A549 (cell line): ENCODE measurements around the gene B3GNT3. TPM values are rescaled to one million over a fixed set of nuclear protein-coding genes. Genes with fewer than 3 reads are reported as not detected.

Source experiments
- ATAC-seq, 2 experiments: fragments of 200-7000 bp in 1 of 2; fragments of >200 bp in 1 of 2; cut with Nextera tagmentation in 1 of 2; cut with Tn5 transposase in 1 of 2; 3 replicates each; pipeline versions ENCODE4 v1.8.0 to v1.9.1; 2018 to 2020; ENCODE audit warnings: mild to moderate bottlenecking in 1 of 2, moderate library complexity in 1 of 2
- CTCF ChIA-PET: fragments of 300-600 bp; sonication (Branson Sonifier 250); formaldehyde crosslinking; extraction: SDS; loops from one replicate; lab custom pipeline; 2021; ENCODE audit warnings: antibody characterized with exemption, inconsistent platforms; lab: Yijun Ruan, JAX
- POLR2A ChIA-PET: fragments of 350-600 bp; formaldehyde crosslinking; extraction: SDS; loops from one replicate; lab custom pipeline; 2021; ENCODE audit warnings: antibody characterized with exemption, inconsistent platforms; lab: Yijun Ruan, JAX
- DNase-seq, 2 experiments: peaks; one replicate each; pipeline versions ENCODE4 v3.0.0 to v3.0.0-alpha.2; 2011 to 2016; ENCODE audit warnings: low read depth in 1 of 2, low spot score in 1 of 2
- FAIRE-seq: peaks from 2 replicates; lab custom pipeline; 2011; peaks lifted over from hg19 to GRCh38; lab: Jason Lieb, UNC
- H3K27ac ChIP-seq, 2 experiments: fragments of >200 bp; sonication (Bioruptor Twin); formaldehyde crosslinking; 3 replicates each; pipeline ENCODE4 v1.5.1; 2016 to 2017
- H3K4me1 ChIP-seq: fragments of >200 bp; sonication (Bioruptor Twin); formaldehyde crosslinking; 3 replicates; pipeline ENCODE4 v1.6.1; 2016
- H3K4me2 ChIP-seq: fragments of >200 bp; sonication (Bioruptor Twin); formaldehyde crosslinking; 3 replicates; pipeline ENCODE4 v1.6.1; 2016
- H3K4me3 ChIP-seq: fragments of >200 bp; sonication (Bioruptor Twin); formaldehyde crosslinking; 3 replicates; pipeline ENCODE4 v1.5.1; 2016
- H3K9me3 ChIP-seq: fragments of >200 bp; sonication (Bioruptor Twin); formaldehyde crosslinking; 3 replicates; pipeline ENCODE4 v1.6.1; 2016
- CBX8 ChIP-seq: fragments of 200-600 bp; sonication (generic); IDR thresholded peaks from 2 replicates; pipeline ENCODE4 v1.6.1; 2016
- E2F6 ChIP-seq: IDR thresholded peaks from 2 replicates; pipeline ENCODE4 v1.6.1; 2012; ENCODE audit warnings: low read depth, borderline replicate concordance
- ELK1 ChIP-seq: fragments of 150-350 bp; IDR thresholded peaks from 2 replicates; pipeline ENCODE4 v1.6.1; 2014; ENCODE audit warnings: low read depth, mild to moderate bottlenecking, low read length
- FOXS1 ChIP-seq: fragments of 250-450 bp; sonication (Bioruptor Pico); IDR thresholded peaks from 2 replicates; pipeline ENCODE4 v1.5.0; 2020; ENCODE audit warnings: mild to moderate bottlenecking, moderate library complexity
- HEYL ChIP-seq: fragments of 250-450 bp; sonication (Bioruptor Pico); IDR thresholded peaks from 2 replicates; pipeline ENCODE4 v1.8.0; 2021; ENCODE audit warnings: mild to moderate bottlenecking, moderate library complexity
- HOXB5 ChIP-seq: fragments of 250-450 bp; sonication (Bioruptor Pico); IDR thresholded peaks from 2 replicates; pipeline ENCODE4 v1.5.0; 2020; ENCODE audit warnings: mild to moderate bottlenecking, moderate library complexity
- JUN ChIP-seq, 2 experiments: fragments of >200 bp; sonication (Bioruptor Twin); formaldehyde crosslinking; IDR thresholded peaks; 2 replicates in 1 of 2; 3 replicates in 1 of 2; pipeline ENCODE4 v1.6.1; 2016 to 2017
- KDM1A ChIP-seq: fragments of 200-600 bp; sonication (generic); IDR thresholded peaks from 2 replicates; pipeline ENCODE4 v1.6.1; 2016; ENCODE audit warnings: low read depth, mild to moderate bottlenecking
- MAFK ChIP-seq: fragments of 450-650 bp; IDR thresholded peaks from 2 replicates; pipeline ENCODE4 v1.6.1; 2014; ENCODE audit not compliant: partially characterized antibody
- MAX ChIP-seq: IDR thresholded peaks from 2 replicates; pipeline ENCODE4 v1.6.1; 2012
- MAZ ChIP-seq: fragments of 150-350 bp; IDR thresholded peaks from 2 replicates; pipeline ENCODE4 v1.6.1; 2014; ENCODE audit warnings: antibody characterized with exemption, low read depth, low read length, borderline replicate concordance
- NFE2L2 ChIP-seq: fragments of 150-350 bp; conservative IDR thresholded peaks from 2 replicates; pipeline ENCODE4 v1.6.1; 2014; ENCODE audit warnings: low read length
- NR3C1 ChIP-seq: fragments of >200 bp; sonication (Bioruptor Twin); formaldehyde crosslinking; IDR thresholded peaks from 3 replicates; pipeline ENCODE4 v1.6.1; 2017
- POLR2A ChIP-seq: IDR thresholded peaks from 2 replicates; pipeline ENCODE4 v1.6.1; 2012; ENCODE audit warnings: mild to moderate bottlenecking, low read length
- RAD21 ChIP-seq, 2 experiments: fragments of >200 bp in 1 of 2; sonication (Bioruptor Twin) in 1 of 2; formaldehyde crosslinking in 1 of 2; IDR thresholded peaks in 1 of 2; conservative IDR thresholded peaks in 1 of 2; 2 replicates in 1 of 2; 3 replicates in 1 of 2; pipeline ENCODE4 v1.6.1; 2012 to 2018; ENCODE audit warnings: inconsistent platforms in 1 of 2
- RARB ChIP-seq: fragments of 250-450 bp; sonication (Bioruptor Pico); IDR thresholded peaks from 2 replicates; pipeline ENCODE4 v1.8.0; 2021; ENCODE audit warnings: mild to moderate bottlenecking, moderate library complexity
- RFX5 ChIP-seq: fragments of 450-650 bp; IDR thresholded peaks from 2 replicates; pipeline ENCODE4 v1.7.1; 2014; ENCODE audit warnings: antibody characterized with exemption, mild to moderate bottlenecking, moderate library complexity
- RNF2 ChIP-seq: fragments of 200-600 bp; sonication (generic); IDR thresholded peaks from 2 replicates; pipeline ENCODE4 v1.6.1; 2016; ENCODE audit warnings: low read depth, mild to moderate bottlenecking, antibody characterized with exemption, moderate library complexity, borderline replicate concordance
- TFCP2L1 ChIP-seq: fragments of 250-450 bp; sonication (Bioruptor Pico); IDR thresholded peaks from 2 replicates; pipeline ENCODE4 v1.5.0; 2021; ENCODE audit warnings: mild to moderate bottlenecking
- ZC3H11A ChIP-seq: fragments of 450-650 bp; IDR thresholded peaks from 2 replicates; pipeline ENCODE4 v1.6.1; 2014; ENCODE audit warnings: antibody characterized with exemption, mild to moderate bottlenecking
- ZNF302 ChIP-seq: fragments of 250-450 bp; sonication (Bioruptor Pico); IDR thresholded peaks from 2 replicates; pipeline ENCODE4 v1.9.0; 2021; ENCODE audit warnings: inconsistent platforms, mild to moderate bottlenecking, moderate library complexity
- ZSCAN20 ChIP-seq: fragments of 250-450 bp; sonication (Bioruptor Pico); IDR thresholded peaks from 2 replicates; pipeline ENCODE4 v1.8.0; 2022; ENCODE audit warnings: mild to moderate bottlenecking, moderate library complexity
- WGBS: methylation state at CpG from one replicate; pipeline ENCODE4 v1.1.6; 2017; ENCODE audit errors: missing lambda C conversion rate; 5-methylcytosine and 5-hydroxymethylcytosine counted together
- polyA plus RNA-seq, 4 experiments: library from polyadenylated mRNA; depleted of rRNA in 3 of 4; stranded (reverse); fragments of >200 nt; fragmentation: RNase III in 1 of 4; extraction: RNeasy Plus Mini Kit Qiagen cat#74134 plus additional on column Dnase treatment in 1 of 4; gene quantifications; 2 replicates in 3 of 4; 3 replicates in 1 of 4; pipeline ENCODE4 v1.2.3, GENCODE V29; 2011 to 2017
- TF ChIP-seq, protein P1 (sequence below): fragments of 250-450 bp; sonication (Bioruptor Pico); IDR thresholded peaks from 2 replicates; pipeline ENCODE4 v1.5.0; 2021; ENCODE audit warnings: mild to moderate bottlenecking, moderate library complexity, borderline replicate concordance
- TF ChIP-seq, protein P2 (sequence below): fragments of 450-650 bp; IDR thresholded peaks from 2 replicates; pipeline ENCODE4 v1.6.1; 2014; ENCODE audit warnings: antibody characterized with exemption
- TF ChIP-seq, protein P3 (sequence below): IDR thresholded peaks from 2 replicates; pipeline ENCODE4 v1.6.1; 2012

Gene B3GNT3
- polyA plus RNA-seq, 2 of the 4 experiments (the other 2 are of a cell fraction) = 2.4 to 2.7 TPM

- POLR2A ChIA-PET = no interaction called here
- TF ChIP-seq ZSCAN20 (CRISPR knock-in tag) (no peak), JUN (IDR thresholded peaks at IDR 0.05) (no peak), E2F6 (no peak), MAFK (no peak), RNF2 (no peak), MAX (no peak), RFX5 (peak; percentile 30; the same call in 1 of the 2 replicates), TFCP2L1 (CRISPR knock-in tag) (no peak), KDM1A (0 out of 2 replicates have a peak, but pooled peaks have one; percentile 23), CBX8 (no peak)
- TF ChIP-seq, protein P1, sequence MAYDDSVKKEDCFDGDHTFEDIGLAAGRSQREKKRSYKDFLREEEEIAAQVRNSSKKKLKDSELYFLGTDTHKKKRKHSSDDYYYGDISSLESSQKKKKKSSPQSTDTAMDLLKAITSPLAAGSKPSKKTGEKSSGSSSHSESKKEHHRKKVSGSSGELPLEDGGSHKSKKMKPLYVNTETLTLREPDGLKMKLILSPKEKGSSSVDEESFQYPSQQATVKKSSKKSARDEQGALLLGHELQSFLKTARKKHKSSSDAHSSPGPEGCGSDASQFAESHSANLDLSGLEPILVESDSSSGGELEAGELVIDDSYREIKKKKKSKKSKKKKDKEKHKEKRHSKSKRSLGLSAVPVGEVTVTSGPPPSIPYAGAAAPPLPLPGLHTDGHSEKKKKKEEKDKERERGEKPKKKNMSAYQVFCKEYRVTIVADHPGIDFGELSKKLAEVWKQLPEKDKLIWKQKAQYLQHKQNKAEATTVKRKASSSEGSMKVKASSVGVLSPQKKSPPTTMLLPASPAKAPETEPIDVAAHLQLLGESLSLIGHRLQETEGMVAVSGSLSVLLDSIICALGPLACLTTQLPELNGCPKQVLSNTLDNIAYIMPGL (CRISPR knock-in tag) = no peak
- TF ChIP-seq, protein P2, sequence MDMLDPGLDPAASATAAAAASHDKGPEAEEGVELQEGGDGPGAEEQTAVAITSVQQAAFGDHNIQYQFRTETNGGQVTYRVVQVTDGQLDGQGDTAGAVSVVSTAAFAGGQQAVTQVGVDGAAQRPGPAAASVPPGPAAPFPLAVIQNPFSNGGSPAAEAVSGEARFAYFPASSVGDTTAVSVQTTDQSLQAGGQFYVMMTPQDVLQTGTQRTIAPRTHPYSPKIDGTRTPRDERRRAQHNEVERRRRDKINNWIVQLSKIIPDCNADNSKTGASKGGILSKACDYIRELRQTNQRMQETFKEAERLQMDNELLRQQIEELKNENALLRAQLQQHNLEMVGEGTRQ = no peak
- TF ChIP-seq, all 56 proteins: peak for 2
- FAIRE-seq (no peak), DNase-seq (peak; percentile 38 to 86), ATAC-seq (peak; percentile 52 to 68; a peak in 5 of 6 replicates)
- H3K4me2 ChIP-seq = no peak overlapping the region
- H3K9me3 ChIP-seq = no peaks in the 10 kb centered on the region
- CTCF ChIA-PET = interaction anchor here (0.6 to 1.7 kb wide), 4 partner anchors 11 to 37 kb away, joined by 3 to 5 read pairs (median 5); no protein-coding TSS in a partner anchor
- H3K4me1 ChIP-seq = peaks cover 30% of the 10 kb centered on the region
- WGBS = 57% methylated on average over 17 of the region's 17 CpGs
- peak overlapping the region in 1 of 2 experiments; percentile 26; a peak in 1 of 6 replicates for H3K27ac ChIP-seq
- no peak overlapping the region for H3K4me3 ChIP-seq
These were observed 32.3 kb upstream of the B3GNT3 start for GRCh38 chr19:17762505-17763229.

DNA sequence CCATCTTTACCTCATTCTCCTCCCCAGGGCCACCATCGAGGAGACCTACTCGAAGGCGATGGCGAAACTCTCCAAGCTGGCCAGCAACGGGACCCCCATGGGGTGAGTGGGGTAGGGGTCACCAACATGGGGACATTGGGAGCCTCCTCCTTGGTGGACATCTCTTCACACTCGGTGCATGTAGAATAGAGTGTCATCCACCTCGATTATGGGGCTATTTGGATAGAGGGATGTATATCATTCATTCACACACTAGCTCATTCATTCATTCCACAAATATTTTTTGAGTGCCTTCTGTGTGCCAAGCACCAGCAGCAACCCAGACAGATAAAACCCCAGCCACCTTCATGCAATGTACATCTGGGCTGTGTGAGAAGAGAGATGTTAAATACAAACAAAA lies 30.6 kb upstream of the B3GNT3 start:
- no peak for TF ChIP-seq RAD21 (conservative IDR thresholded peaks at IDR 0.05 in 1 of 2, IDR thresholded peaks at IDR 0.05 in 1 of 2)
- no peak for TF ChIP-seq HOXB5 (CRISPR knock-in tag)
- no peak for TF ChIP-seq RFX5
- no peak for TF ChIP-seq NR3C1
- no peak for TF ChIP-seq RNF2
- TF ChIP-seq ZNF302 (CRISPR knock-in tag) = no peak
- TF ChIP-seq MAX = no peak
- TF ChIP-seq FOXS1 (CRISPR knock-in tag) = no peak
- no peak for TF ChIP-seq ZC3H11A
- TF ChIP-seq MAFK = no peak
- TF ChIP-seq, protein P3, sequence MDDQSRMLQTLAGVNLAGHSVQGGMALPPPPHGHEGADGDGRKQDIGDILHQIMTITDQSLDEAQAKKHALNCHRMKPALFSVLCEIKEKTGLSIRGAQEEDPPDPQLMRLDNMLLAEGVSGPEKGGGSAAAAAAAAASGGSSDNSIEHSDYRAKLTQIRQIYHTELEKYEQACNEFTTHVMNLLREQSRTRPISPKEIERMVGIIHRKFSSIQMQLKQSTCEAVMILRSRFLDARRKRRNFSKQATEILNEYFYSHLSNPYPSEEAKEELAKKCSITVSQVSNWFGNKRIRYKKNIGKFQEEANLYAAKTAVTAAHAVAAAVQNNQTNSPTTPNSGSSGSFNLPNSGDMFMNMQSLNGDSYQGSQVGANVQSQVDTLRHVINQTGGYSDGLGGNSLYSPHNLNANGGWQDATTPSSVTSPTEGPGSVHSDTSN = no peak
- no peak for TF ChIP-seq HEYL (CRISPR knock-in tag)
- TF ChIP-seq ELK1 = no peak
- TF ChIP-seq POLR2A = no peak
- TF ChIP-seq MAZ = no peak
- no peak for TF ChIP-seq NFE2L2
- no peak for TF ChIP-seq RARB (CRISPR knock-in tag)
- ChIA-PET CTCF (interaction anchor here (0.9 to 3.3 kb wide), 2 partner anchors 12 to 268 kb away, joined by 3 to 29 read pairs; partner anchors contain the start of gene FCHO1), POLR2A (no interaction called here)
- no peak for FAIRE-seq
- Histone ChIP-seq H3K9me3 (no peaks in the 10 kb centered on the region), H3K4me2 (no peak overlapping the region), H3K4me1 (peaks cover 28% of the 10 kb centered on the region), H3K4me3 (no peak overlapping the region), H3K27ac (peak overlapping the region in 1 of 2 experiments; percentile 94; a peak in 5 of 6 replicates)
- no peak for DNase-seq
- 78% methylated on average over 3 of the region's 7 CpGs for WGBS
- no peak for ATAC-seq
